HepG2 (cell line): ENCODE results near the gene PIGZ. TPM values are rescaled to one million over a fixed set of nuclear protein-coding genes. Genes with fewer than 3 reads are reported as not detected.

Experiments
- HNRNPL ChIP-seq: fragments of 200-400 bp; formaldehyde crosslinking; IDR thresholded peaks from 2 replicates; pipeline ENCODE4 v1.6.1; 2017; ENCODE audit warnings: mild to moderate bottlenecking, low read depth, low read length
- MIER2 ChIP-seq: IDR thresholded peaks from 2 replicates; pipeline ENCODE4 v1.6.1; 2016; ENCODE audit warnings: missing biosample characterization, missing genetic modification reagents
- ZFX ChIP-seq: sonication (generic); formaldehyde crosslinking; IDR thresholded peaks from 2 replicates; pipeline ENCODE4 v1.4.0; 2020; ENCODE audit warnings: mild to moderate bottlenecking, low read depth, missing genetic modification reagents, moderate library complexity
- ZNF709 ChIP-seq: sonication (generic); formaldehyde crosslinking; IDR thresholded peaks from 2 replicates; pipeline ENCODE4 v1.5.0; 2020; ENCODE audit warnings: mild to moderate bottlenecking, missing genetic modification reagents
- polyA plus RNA-seq, 8 experiments: library from polyadenylated mRNA; depleted of rRNA in 3 of 8; stranded (reverse) in 7 of 8; unstranded in 1 of 8; fragments of >200 nt; fragmentation: Illumina TruSeq in 4 of 8; extraction: Trizol in 4 of 8; gene quantifications; 2 replicates each; pipeline versions ENCODE4 v1.2.1 to v1.2.3, GENCODE V29; 2011 to 2016; ENCODE audit warnings: low read depth in 4 of 8, missing spikeins in 1 of 8, mixed read lengths in 1 of 8; ENCODE audit not compliant: insufficient read depth in 1 of 8
- total RNA-seq, 5 experiments: library from RNA; depleted of rRNA; stranded (reverse); fragments of >200 nt; fragmentation: Illumina TruSeq; extraction: Trizol; gene quantifications; 2 replicates each; pipeline ENCODE4 v1.2.3, GENCODE V29; 2016; ENCODE audit warnings: low read depth in 1 of 5
- TF ChIP-seq, protein P1 (sequence below): IDR thresholded peaks from 2 replicates; pipeline ENCODE4 v1.4.0; 2020; ENCODE audit warnings: mild to moderate bottlenecking, missing genetic modification reagents
- TF ChIP-seq, protein P2 (sequence below): sonication (generic); formaldehyde crosslinking; IDR thresholded peaks from 2 replicates; pipeline ENCODE4 v1.5.1; 2020; ENCODE audit warnings: mild to moderate bottlenecking, missing genetic modification reagents, borderline replicate concordance

The PIGZ gene
- total and polyA plus RNA-seq, 2 of the 13 experiments (the other 11 are each of a cell fraction or from before 2014, with no cell fraction given), result 4.7 to 60.5 TPM

- TF ChIP-seq, protein P1, sequence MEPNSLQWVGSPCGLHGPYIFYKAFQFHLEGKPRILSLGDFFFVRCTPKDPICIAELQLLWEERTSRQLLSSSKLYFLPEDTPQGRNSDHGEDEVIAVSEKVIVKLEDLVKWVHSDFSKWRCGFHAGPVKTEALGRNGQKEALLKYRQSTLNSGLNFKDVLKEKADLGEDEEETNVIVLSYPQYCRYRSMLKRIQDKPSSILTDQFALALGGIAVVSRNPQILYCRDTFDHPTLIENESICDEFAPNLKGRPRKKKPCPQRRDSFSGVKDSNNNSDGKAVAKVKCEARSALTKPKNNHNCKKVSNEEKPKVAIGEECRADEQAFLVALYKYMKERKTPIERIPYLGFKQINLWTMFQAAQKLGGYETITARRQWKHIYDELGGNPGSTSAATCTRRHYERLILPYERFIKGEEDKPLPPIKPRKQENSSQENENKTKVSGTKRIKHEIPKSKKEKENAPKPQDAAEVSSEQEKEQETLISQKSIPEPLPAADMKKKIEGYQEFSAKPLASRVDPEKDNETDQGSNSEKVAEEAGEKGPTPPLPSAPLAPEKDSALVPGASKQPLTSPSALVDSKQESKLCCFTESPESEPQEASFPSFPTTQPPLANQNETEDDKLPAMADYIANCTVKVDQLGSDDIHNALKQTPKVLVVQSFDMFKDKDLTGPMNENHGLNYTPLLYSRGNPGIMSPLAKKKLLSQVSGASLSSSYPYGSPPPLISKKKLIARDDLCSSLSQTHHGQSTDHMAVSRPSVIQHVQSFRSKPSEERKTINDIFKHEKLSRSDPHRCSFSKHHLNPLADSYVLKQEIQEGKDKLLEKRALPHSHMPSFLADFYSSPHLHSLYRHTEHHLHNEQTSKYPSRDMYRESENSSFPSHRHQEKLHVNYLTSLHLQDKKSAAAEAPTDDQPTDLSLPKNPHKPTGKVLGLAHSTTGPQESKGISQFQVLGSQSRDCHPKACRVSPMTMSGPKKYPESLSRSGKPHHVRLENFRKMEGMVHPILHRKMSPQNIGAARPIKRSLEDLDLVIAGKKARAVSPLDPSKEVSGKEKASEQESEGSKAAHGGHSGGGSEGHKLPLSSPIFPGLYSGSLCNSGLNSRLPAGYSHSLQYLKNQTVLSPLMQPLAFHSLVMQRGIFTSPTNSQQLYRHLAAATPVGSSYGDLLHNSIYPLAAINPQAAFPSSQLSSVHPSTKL (CRISPR knock-in tag), result 0 out of 2 replicates have a peak, but pooled peaks have one; percentile 21
- TF ChIP-seq ZNF709 (CRISPR knock-in tag) (peak; percentile 79), HNRNPL (peak; percentile 63; the same call in 1 of the 2 replicates), MIER2 (CRISPR knock-in tag) (0 out of 2 replicates have a peak, but pooled peaks have one; percentile 27), ZFX (CRISPR knock-in tag) (peak; percentile 88)
- TF ChIP-seq, protein P2, sequence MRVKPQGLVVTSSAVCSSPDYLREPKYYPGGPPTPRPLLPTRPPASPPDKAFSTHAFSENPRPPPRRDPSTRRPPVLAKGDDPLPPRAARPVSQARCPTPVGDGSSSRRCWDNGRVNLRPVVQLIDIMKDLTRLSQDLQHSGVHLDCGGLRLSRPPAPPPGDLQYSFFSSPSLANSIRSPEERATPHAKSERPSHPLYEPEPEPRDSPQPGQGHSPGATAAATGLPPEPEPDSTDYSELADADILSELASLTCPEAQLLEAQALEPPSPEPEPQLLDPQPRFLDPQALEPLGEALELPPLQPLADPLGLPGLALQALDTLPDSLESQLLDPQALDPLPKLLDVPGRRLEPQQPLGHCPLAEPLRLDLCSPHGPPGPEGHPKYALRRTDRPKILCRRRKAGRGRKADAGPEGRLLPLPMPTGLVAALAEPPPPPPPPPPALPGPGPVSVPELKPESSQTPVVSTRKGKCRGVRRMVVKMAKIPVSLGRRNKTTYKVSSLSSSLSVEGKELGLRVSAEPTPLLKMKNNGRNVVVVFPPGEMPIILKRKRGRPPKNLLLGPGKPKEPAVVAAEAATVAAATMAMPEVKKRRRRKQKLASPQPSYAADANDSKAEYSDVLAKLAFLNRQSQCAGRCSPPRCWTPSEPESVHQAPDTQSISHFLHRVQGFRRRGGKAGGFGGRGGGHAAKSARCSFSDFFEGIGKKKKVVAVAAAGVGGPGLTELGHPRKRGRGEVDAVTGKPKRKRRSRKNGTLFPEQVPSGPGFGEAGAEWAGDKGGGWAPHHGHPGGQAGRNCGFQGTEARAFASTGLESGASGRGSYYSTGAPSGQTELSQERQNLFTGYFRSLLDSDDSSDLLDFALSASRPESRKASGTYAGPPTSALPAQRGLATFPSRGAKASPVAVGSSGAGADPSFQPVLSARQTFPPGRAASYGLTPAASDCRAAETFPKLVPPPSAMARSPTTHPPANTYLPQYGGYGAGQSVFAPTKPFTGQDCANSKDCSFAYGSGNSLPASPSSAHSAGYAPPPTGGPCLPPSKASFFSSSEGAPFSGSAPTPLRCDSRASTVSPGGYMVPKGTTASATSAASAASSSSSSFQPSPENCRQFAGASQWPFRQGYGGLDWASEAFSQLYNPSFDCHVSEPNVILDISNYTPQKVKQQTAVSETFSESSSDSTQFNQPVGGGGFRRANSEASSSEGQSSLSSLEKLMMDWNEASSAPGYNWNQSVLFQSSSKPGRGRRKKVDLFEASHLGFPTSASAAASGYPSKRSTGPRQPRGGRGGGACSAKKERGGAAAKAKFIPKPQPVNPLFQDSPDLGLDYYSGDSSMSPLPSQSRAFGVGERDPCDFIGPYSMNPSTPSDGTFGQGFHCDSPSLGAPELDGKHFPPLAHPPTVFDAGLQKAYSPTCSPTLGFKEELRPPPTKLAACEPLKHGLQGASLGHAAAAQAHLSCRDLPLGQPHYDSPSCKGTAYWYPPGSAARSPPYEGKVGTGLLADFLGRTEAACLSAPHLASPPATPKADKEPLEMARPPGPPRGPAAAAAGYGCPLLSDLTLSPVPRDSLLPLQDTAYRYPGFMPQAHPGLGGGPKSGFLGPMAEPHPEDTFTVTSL (CRISPR knock-in tag), result no peak
Observed at GRCh38 chr3:196948442-196949284, 20.0 kb downstream of the PIGZ start (continued).
